CD4-positive, alpha-beta T cell treated with Interleukin-2 at 100 ng/mL for 4 hours (primary cell): ENCODE data around the gene CADPS2.

Experiments
- DNase-seq: peaks from one replicate; pipeline ENCODE4 v3.0.0-alpha.2; 2020; ENCODE audit warnings: low spot score

The CADPS2 gene

GRCh38 chr7:122768827-122769226, 117.4 kb downstream of the CADPS2 start:
- no peak for DNase-seq

GRCh38 chr7:122767339-122767738, 118.9 kb downstream of the CADPS2 start:
- no peak for DNase-seq

GRCh38 chr7:122766593-122766992, 119.7 kb downstream of the CADPS2 start:
- DNase-seq, result no peak

- DNase-seq, result no peak
These were observed 121.4 kb downstream of the CADPS2 start for GRCh38 chr7:122764902-122765301.

GRCh38 chr7:122764020-122764419, 122.2 kb downstream of the CADPS2 start:
- DNase-seq, result no peak

- no peak for DNase-seq
These were observed 124.2 kb downstream of the CADPS2 start for GRCh38 chr7:122762071-122762470.

GRCh38 chr7:122758501-122758900, 127.8 kb downstream of the CADPS2 start:
- no peak for DNase-seq

- DNase-seq, result no peak
These were observed 129.4 kb downstream of the CADPS2 start for GRCh38 chr7:122756860-122757259.

GRCh38 chr7:122755696-122756095, 130.6 kb downstream of the CADPS2 start:
- DNase-seq, result no peak

- no peak for DNase-seq
These were observed 133.7 kb downstream of the CADPS2 start for GRCh38 chr7:122752583-122752982.

- DNase-seq, result no peak
These were observed 135.9 kb downstream of the CADPS2 start for GRCh38 chr7:122750389-122750788.

GRCh38 chr7:122748195-122748594, 138.1 kb downstream of the CADPS2 start:
- DNase-seq, result no peak

GRCh38 chr7:122746948-122747347, 139.3 kb downstream of the CADPS2 start:
- DNase-seq, result no peak

GRCh38 chr7:122743211-122743610, 143.0 kb downstream of the CADPS2 start:
- no peak for DNase-seq

GRCh38 chr7:122738947-122739346, 147.3 kb downstream of the CADPS2 start:
- no peak for DNase-seq

GRCh38 chr7:122736183-122736582, 150.1 kb downstream of the CADPS2 start:
- DNase-seq, result no peak

- DNase-seq, result no peak
These were observed 158.5 kb downstream of the CADPS2 start for GRCh38 chr7:122727759-122728158.

- no peak for DNase-seq
These were observed 158.9 kb downstream of the CADPS2 start for GRCh38 chr7:122727354-122727753.

- DNase-seq, result no peak
These were observed 159.4 kb downstream of the CADPS2 start for GRCh38 chr7:122726881-122727280.

- no peak for DNase-seq
These were observed 161.9 kb downstream of the CADPS2 start for GRCh38 chr7:122724366-122724765.

GRCh38 chr7:122719010-122719578, 167.2 kb downstream of the CADPS2 start:
- DNase-seq, result no peak

GRCh38 chr7:122717356-122718089, 168.7 kb downstream of the CADPS2 start:
- DNase-seq, result no peak

- no peak for DNase-seq
These were observed 171.1 kb downstream of the CADPS2 start for GRCh38 chr7:122715183-122715582.

GRCh38 chr7:122710916-122711315, 175.3 kb downstream of the CADPS2 start:
- DNase-seq, result no peak
